HAP-1 (cell line): ENCODE results near the gene SLC8A2.
"Not testable (repeated sequence)": the region's sequence is repeated elsewhere in the genome, so short reads cannot be mapped to it uniquely, and the experiment has no call there.

Source experiments
- DNase-seq, 2 experiments: peaks; one replicate each; pipeline ENCODE4 v3.0.0-alpha.2; 2016 to 2020; ENCODE audit warnings: low spot score in 2 of 2
- H3K27me3 ChIP-seq: fragments of 250-450 bp; sonication (Bioruptor Pico); 2 replicates; pipeline ENCODE4 v1.5.1; 2020; ENCODE audit warnings: low read depth, mild to moderate bottlenecking, moderate library complexity
- H3K36me3 ChIP-seq: fragments of 250-450 bp; sonication (Bioruptor Pico); replicated peaks from 2 replicates; pipeline ENCODE4 v1.5.1; 2020; ENCODE audit warnings: mild to moderate bottlenecking
- H3K4me1 ChIP-seq: fragments of 250-450 bp; sonication (Bioruptor Pico); 2 replicates; pipeline ENCODE4 v1.5.1; 2020; ENCODE audit warnings: mild to moderate bottlenecking
- H3K4me3 ChIP-seq: fragments of 250-450 bp; sonication (Bioruptor Pico); 2 replicates; pipeline ENCODE4 v1.5.1; 2020; ENCODE audit warnings: mild to moderate bottlenecking, moderate library complexity
- H3K9me3 ChIP-seq: fragments of 250-450 bp; sonication (Bioruptor Pico); 2 replicates; pipeline ENCODE4 v1.5.1; 2020; ENCODE audit warnings: mild to moderate bottlenecking, moderate library complexity
- in situ Hi-C: fragments of 300-500 bp; cut with MboI; formaldehyde crosslinking; loops from 3 replicates; pipeline ENCODE4 v1.14.3; 2020; ENCODE audit warnings: low sequenced_read_pairs, inconsistent platforms, mixed read lengths

SLC8A2 gene

GRCh38 chr19:47489072-47489914 is 17.6 kb upstream of the SLC8A2 start:
- H3K27me3 ChIP-seq: no peaks in the 10 kb centered on the region
- no peaks in the 10 kb centered on the region for H3K4me1 ChIP-seq
- in situ Hi-C loops: no loop called here
- H3K4me3 ChIP-seq: no peak overlapping the region
- peaks cover 18% of the 10 kb centered on the region; the same call in 1 of the 2 replicates for H3K36me3 ChIP-seq
- H3K9me3 ChIP-seq: no peaks in the 10 kb centered on the region
- no peak for DNase-seq

- Histone ChIP-seq H3K36me3 (peaks cover 18% of the 10 kb centered on the region; the same call in 1 of the 2 replicates), H3K27me3 (no peaks in the 10 kb centered on the region), H3K4me1 (no peaks in the 10 kb centered on the region), H3K9me3 (no peaks in the 10 kb centered on the region), H3K4me3 (no peak overlapping the region)
- in situ Hi-C loops: no loop called here
- DNase-seq: no peak
Observed at GRCh38 chr19:47487551-47488515, 16.1 kb upstream of the SLC8A2 start.

GRCh38 chr19:47486900-47487299 is 15.2 kb upstream of the SLC8A2 start:
- Histone ChIP-seq H3K4me1 (no peaks in the 10 kb centered on the region), H3K36me3 (peaks cover 17% of the 10 kb centered on the region; the same call in 1 of the 2 replicates), H3K27me3 (no peaks in the 10 kb centered on the region), H3K9me3 (no peaks in the 10 kb centered on the region), H3K4me3 (no peak overlapping the region)
- in situ Hi-C loops: no loop called here
- DNase-seq: no peak

- H3K27me3 ChIP-seq, DNase-seq, in situ Hi-C loops, H3K4me1 ChIP-seq, H3K4me3 ChIP-seq, H3K9me3 ChIP-seq: not testable (repeated sequence)
- H3K36me3 ChIP-seq: peaks cover 11% of the 10 kb centered on the region; the same call in 1 of the 2 replicates
Observed at GRCh38 chr19:47486220-47486619, 14.5 kb upstream of the SLC8A2 start.

- H3K4me1 ChIP-seq: no peaks in the 10 kb centered on the region
- H3K9me3 ChIP-seq: no peaks in the 10 kb centered on the region
- DNase-seq: no peak
- in situ Hi-C loops: no loop called here
- peaks cover 8% of the 10 kb centered on the region; the same call in 1 of the 2 replicates for H3K36me3 ChIP-seq
- H3K27me3 ChIP-seq: no peaks in the 10 kb centered on the region
- no peak overlapping the region; the same call in 1 of the 2 replicates for H3K4me3 ChIP-seq
Observed at GRCh38 chr19:47485210-47485609, 13.5 kb upstream of the SLC8A2 start.

GRCh38 chr19:47483800-47484690 is 12.4 kb upstream of the SLC8A2 start, which contains the start of gene KPTN:
Gene KPTN (minus strand): TSS chr19:47484219. CDS start chr19:47484160, 59 bp downstream.
- H3K9me3 ChIP-seq: no peaks in the 10 kb centered on the region
- in situ Hi-C loops: no loop called here
- peak; percentile 76 to 92 for DNase-seq
- peak within 1 kb of the TSS; percentile 88 for H3K4me3 ChIP-seq
- no peaks in the 10 kb centered on the region for H3K4me1 ChIP-seq
- no peaks in the 10 kb centered on the region for H3K27me3 ChIP-seq
- H3K36me3 ChIP-seq: peaks cover 4% of the 10 kb centered on the region; the same call in 1 of the 2 replicates

GRCh38 chr19:47483200-47483599 is 11.5 kb upstream of the SLC8A2 start:
- H3K4me3 ChIP-seq: peak overlapping the region; percentile 88
- DNase-seq: no peak
- in situ Hi-C loops: no loop called here
- H3K36me3 ChIP-seq: 0 out of 2 replicates have a peak, but pooled peaks cover 3% of the 10 kb centered on the region
- H3K4me1 ChIP-seq: no peaks in the 10 kb centered on the region
- no peaks in the 10 kb centered on the region for H3K9me3 ChIP-seq
- no peaks in the 10 kb centered on the region for H3K27me3 ChIP-seq

GRCh38 chr19:47481460-47482052 is 9.9 kb upstream of the SLC8A2 start:
- Histone ChIP-seq H3K9me3 (no peaks in the 10 kb centered on the region), H3K4me1 (no peaks in the 10 kb centered on the region), H3K36me3 (no peaks in the 10 kb centered on the region), H3K27me3 (no peaks in the 10 kb centered on the region), H3K4me3 (no peak overlapping the region)
- in situ Hi-C loops: no loop called here
- no peak for DNase-seq

- Histone ChIP-seq H3K4me1 (no peaks in the 10 kb centered on the region), H3K4me3 (no peak overlapping the region), H3K27me3 (no peaks in the 10 kb centered on the region), H3K9me3 (no peaks in the 10 kb centered on the region), H3K36me3 (no peaks in the 10 kb centered on the region)
- in situ Hi-C loops: no loop called here
- DNase-seq: no peak
Observed at GRCh38 chr19:47480658-47481057, 9.0 kb upstream of the SLC8A2 start.

- DNase-seq: peak in 1 of 2 experiments; percentile 37
- Histone ChIP-seq H3K27me3 (no peaks in the 10 kb centered on the region), H3K9me3 (no peaks in the 10 kb centered on the region), H3K4me1 (no peaks in the 10 kb centered on the region), H3K36me3 (no peaks in the 10 kb centered on the region), H3K4me3 (no peak overlapping the region)
- in situ Hi-C loops: loop anchor here (5.0 kb wide), 1 partner anchor 38 kb away; no protein-coding TSS in a partner anchor
Observed at GRCh38 chr19:47479701-47480503, 8.2 kb upstream of the SLC8A2 start.

- in situ Hi-C loops: loop anchor here (5.0 kb wide), 1 partner anchor 34 kb away; no protein-coding TSS in a partner anchor
- Histone ChIP-seq H3K9me3 (no peaks in the 10 kb centered on the region), H3K4me3 (no peak overlapping the region), H3K27me3 (peaks cover 1% of the 10 kb centered on the region), H3K36me3 (no peaks in the 10 kb centered on the region), H3K4me1 (no peaks in the 10 kb centered on the region)
- no peak for DNase-seq
Observed at GRCh38 chr19:47476438-47476972, 4.8 kb upstream of the SLC8A2 start.

- DNase-seq: no peak
- Histone ChIP-seq H3K9me3 (no peaks in the 10 kb centered on the region), H3K4me3 (no peak overlapping the region), H3K4me1 (no peaks in the 10 kb centered on the region), H3K27me3 (peaks cover 12% of the 10 kb centered on the region), H3K36me3 (no peaks in the 10 kb centered on the region)
- in situ Hi-C loops: loop anchor here (5.0 kb wide), 1 partner anchor 33 kb away; no protein-coding TSS in a partner anchor
Observed at GRCh38 chr19:47475465-47475864, 3.8 kb upstream of the SLC8A2 start.
